OCI-LY3 (cell line): ENCODE measurements around the gene XDH.

Experiments used
- CTCF ChIP-seq: fragments of 200-600, 300-600 bp; sonication (generic); IDR thresholded peaks from 2 replicates; pipeline ENCODE4 v1.5.1; 2014; ENCODE audit warnings: antibody characterized with exemption, low read length, low read depth
- EZH2phosphoT487 ChIP-seq: fragments of 200-600 bp; shearing (Covaris generic); IDR thresholded peaks from 2 replicates; pipeline ENCODE4 v1.6.1; 2018; ENCODE audit warnings: antibody characterized with exemption, mixed run types, low read depth

GRCh38 chr2:31398881-31399280 is 15.7 kb downstream of the XDH start:
- TF ChIP-seq CTCF: no peak
- no peak for TF ChIP-seq EZH2phosphoT487
